HG02973 (cell line): Measurements from ENCODE around the gene MRC2.

Experiments used
- ATAC-seq: cut with Tn5 transposase; IDR thresholded peaks from one replicate; pipeline ENCODE4 v1.9.1; 2021; ENCODE audit warnings: moderate library complexity; ENCODE audit not compliant: unreplicated experiment

The MRC2 gene

GRCh38 chr17:62658136-62658920 is 30.9 kb downstream of the MRC2 start:
- ATAC-seq = no peak

GRCh38 chr17:62660629-62661118 is 33.2 kb downstream of the MRC2 start:
- no peak for ATAC-seq

GRCh38 chr17:62661337-62661736 is 33.9 kb downstream of the MRC2 start:
- ATAC-seq = no peak

- ATAC-seq = no peak
These were observed 35.4 kb downstream of the MRC2 start for GRCh38 chr17:62662855-62663254.

- no peak for ATAC-seq
These were observed 35.8 kb downstream of the MRC2 start for GRCh38 chr17:62663304-62663703.

GRCh38 chr17:62664336-62665120 is 37.1 kb downstream of the MRC2 start:
- no peak for ATAC-seq

- ATAC-seq = no peak
These were observed 38.1 kb downstream of the MRC2 start for GRCh38 chr17:62665599-62665998.

- ATAC-seq = no peak
These were observed 38.8 kb downstream of the MRC2 start for GRCh38 chr17:62666061-62666800.

GRCh38 chr17:62666801-62667591 is 39.5 kb downstream of the MRC2 start:
- ATAC-seq = no peak

- ATAC-seq = no peak
These were observed 40.8 kb downstream of the MRC2 start for GRCh38 chr17:62668091-62668804.

GRCh38 chr17:62670202-62670821 is 42.8 kb downstream of the MRC2 start:
- no peak for ATAC-seq

GRCh38 chr17:62671553-62671952 is 44.1 kb downstream of the MRC2 start:
- ATAC-seq = no peak

GRCh38 chr17:62672957-62673356 is 45.5 kb downstream of the MRC2 start:
- no peak for ATAC-seq

GRCh38 chr17:62673614-62674362 is 46.3 kb downstream of the MRC2 start:
- ATAC-seq = no peak

- ATAC-seq = no peak
These were observed 46.9 kb downstream of the MRC2 start for GRCh38 chr17:62674363-62674739.

GRCh38 chr17:62674841-62675240 is 47.4 kb downstream of the MRC2 start:
- ATAC-seq = no peak

- ATAC-seq = no peak
These were observed 47.8 kb downstream of the MRC2 start for GRCh38 chr17:62675260-62675659.

- ATAC-seq = no peak
These were observed 48.2 kb downstream of the MRC2 start for GRCh38 chr17:62675701-62676100.
